ENCODE measurements around the gene GAS2L1.

GAS2L1 gene

DNA sequence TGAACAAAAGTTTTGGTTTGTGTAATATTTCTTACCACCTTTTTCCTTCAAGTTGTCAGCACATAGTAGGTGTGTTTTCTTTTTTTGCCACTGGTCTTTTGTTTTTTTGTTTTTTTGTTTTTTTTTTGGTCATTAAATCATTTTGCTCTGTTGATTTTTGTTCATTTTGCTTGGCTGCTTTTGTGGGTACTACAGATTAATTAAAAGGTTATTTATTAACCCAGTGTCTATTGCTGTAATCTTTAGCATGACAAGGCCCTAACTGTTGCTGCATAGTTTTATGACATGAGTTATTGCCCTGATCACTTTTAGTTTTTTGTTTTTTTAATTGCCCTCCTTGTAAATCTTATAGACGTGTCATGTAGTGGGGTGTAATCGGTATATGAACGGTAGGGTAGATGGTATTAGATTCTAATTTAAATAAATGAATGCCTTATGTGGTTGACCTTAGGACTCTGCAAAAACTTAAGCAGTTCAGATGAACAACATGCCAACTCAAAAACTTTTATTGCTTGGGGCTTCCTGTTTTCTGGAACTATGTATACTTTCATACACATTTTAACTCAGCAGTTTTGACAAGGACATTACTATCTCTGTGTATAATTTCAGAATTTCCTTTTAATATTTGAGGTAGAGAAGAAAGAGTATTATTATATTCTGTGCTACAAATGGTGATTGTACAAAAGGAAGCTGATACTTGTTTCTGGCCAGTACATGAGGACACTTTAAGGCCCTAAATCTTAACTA is 30.5 kb upstream of the GAS2L1 start:
- H3K9me2 ChIP-seq (replicated peaks; ENCODE audit: insufficient read depth, low read length), result no peaks in the 10 kb centered on the region
- peaks cover 89% of the 10 kb centered on the region for H3K79me2 ChIP-seq (ENCODE audit: insufficient read depth, low read length)
- H3K9ac ChIP-seq (ENCODE audit: low read length), result no peak overlapping the region
- H3K4me3 ChIP-seq (ENCODE audit: insufficient read depth, low read length, poor library complexity, severe bottlenecking), result no peak overlapping the region
- H3K27ac ChIP-seq (ENCODE audit: low read depth, low read length), result no peak overlapping the region
- peaks cover 83% of the 10 kb centered on the region for H3K36me3 ChIP-seq (ENCODE audit: low read length)
- peaks cover 81% of the 10 kb centered on the region for H4K20me1 ChIP-seq (ENCODE audit: low read depth, low read length)
- no peak for TF ChIP-seq EZH2phosphoT487 (conservative IDR thresholded peaks at IDR 0.05; ENCODE audit: low read length)
- TF ChIP-seq, protein P1, sequence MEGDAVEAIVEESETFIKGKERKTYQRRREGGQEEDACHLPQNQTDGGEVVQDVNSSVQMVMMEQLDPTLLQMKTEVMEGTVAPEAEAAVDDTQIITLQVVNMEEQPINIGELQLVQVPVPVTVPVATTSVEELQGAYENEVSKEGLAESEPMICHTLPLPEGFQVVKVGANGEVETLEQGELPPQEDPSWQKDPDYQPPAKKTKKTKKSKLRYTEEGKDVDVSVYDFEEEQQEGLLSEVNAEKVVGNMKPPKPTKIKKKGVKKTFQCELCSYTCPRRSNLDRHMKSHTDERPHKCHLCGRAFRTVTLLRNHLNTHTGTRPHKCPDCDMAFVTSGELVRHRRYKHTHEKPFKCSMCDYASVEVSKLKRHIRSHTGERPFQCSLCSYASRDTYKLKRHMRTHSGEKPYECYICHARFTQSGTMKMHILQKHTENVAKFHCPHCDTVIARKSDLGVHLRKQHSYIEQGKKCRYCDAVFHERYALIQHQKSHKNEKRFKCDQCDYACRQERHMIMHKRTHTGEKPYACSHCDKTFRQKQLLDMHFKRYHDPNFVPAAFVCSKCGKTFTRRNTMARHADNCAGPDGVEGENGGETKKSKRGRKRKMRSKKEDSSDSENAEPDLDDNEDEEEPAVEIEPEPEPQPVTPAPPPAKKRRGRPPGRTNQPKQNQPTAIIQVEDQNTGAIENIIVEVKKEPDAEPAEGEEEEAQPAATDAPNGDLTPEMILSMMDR (IDR thresholded peaks at IDR 0.05; ENCODE audit: insufficient read depth, low read length, poor library complexity, severe bottlenecking), result no peak
- H3K9me3 ChIP-seq (ENCODE audit: insufficient read depth, low read length), result no peaks in the 10 kb centered on the region
- H3K4me2 ChIP-seq (ENCODE audit: low read depth, low read length, poor library complexity, severe bottlenecking), result no peak overlapping the region
- no peak overlapping the region for H2AFZ ChIP-seq (ENCODE audit: low read depth, low read length, severe bottlenecking)
- no peaks in the 10 kb centered on the region for H3K27me3 ChIP-seq (ENCODE audit: low read length)
- H3F3A ChIP-seq (ENCODE audit: insufficient read depth), result peaks cover 18% of the 10 kb centered on the region; the same call in 1 of the 2 replicates

DNA sequence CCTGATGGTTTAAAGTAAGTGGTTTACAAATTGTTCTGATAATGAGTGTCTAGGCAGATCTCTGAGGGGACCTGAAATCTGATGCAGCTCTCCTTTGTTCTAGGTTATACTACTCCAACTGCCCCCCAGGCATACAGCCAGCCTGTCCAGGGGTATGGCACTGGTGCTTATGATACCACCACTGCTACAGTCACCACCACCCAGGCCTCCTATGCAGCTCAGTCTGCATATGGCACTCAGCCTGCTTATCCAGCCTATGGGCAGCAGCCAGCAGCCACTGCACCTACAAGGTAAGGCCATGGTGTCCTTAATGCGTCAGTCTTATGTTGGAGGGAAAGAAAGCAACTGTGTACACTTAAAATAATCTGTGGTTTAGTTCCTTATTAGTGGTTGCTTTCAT is 28.5 kb upstream of the GAS2L1 start:
- Histone ChIP-seq H3K4me2 (ENCODE audit: low read depth, low read length, poor library complexity, severe bottlenecking) (no peak overlapping the region), H2AFZ (ENCODE audit: low read depth, low read length, severe bottlenecking) (no peak overlapping the region), H3F3A (ENCODE audit: insufficient read depth) (peaks cover 23% of the 10 kb centered on the region; the same call in 1 of the 2 replicates), H3K9me2 (replicated peaks; ENCODE audit: insufficient read depth, low read length) (no peaks in the 10 kb centered on the region), H3K27me3 (ENCODE audit: low read length) (no peaks in the 10 kb centered on the region), H3K9me3 (ENCODE audit: insufficient read depth, low read length) (no peaks in the 10 kb centered on the region), H4K20me1 (ENCODE audit: low read depth, low read length) (peaks cover 63% of the 10 kb centered on the region), H3K36me3 (ENCODE audit: low read length) (peaks cover 74% of the 10 kb centered on the region), H3K9ac (ENCODE audit: low read length) (no peak overlapping the region), H3K27ac (ENCODE audit: low read depth, low read length) (no peak overlapping the region), H3K79me2 (ENCODE audit: insufficient read depth, low read length) (peaks cover 70% of the 10 kb centered on the region), H3K4me3 (ENCODE audit: insufficient read depth, low read length, poor library complexity, severe bottlenecking) (no peak overlapping the region)
- TF ChIP-seq EZH2phosphoT487 (conservative IDR thresholded peaks at IDR 0.05; ENCODE audit: low read length), result no peak
- TF ChIP-seq, protein P1 (IDR thresholded peaks at IDR 0.05; ENCODE audit: insufficient read depth, low read length, poor library complexity, severe bottlenecking), result no peak

DNA sequence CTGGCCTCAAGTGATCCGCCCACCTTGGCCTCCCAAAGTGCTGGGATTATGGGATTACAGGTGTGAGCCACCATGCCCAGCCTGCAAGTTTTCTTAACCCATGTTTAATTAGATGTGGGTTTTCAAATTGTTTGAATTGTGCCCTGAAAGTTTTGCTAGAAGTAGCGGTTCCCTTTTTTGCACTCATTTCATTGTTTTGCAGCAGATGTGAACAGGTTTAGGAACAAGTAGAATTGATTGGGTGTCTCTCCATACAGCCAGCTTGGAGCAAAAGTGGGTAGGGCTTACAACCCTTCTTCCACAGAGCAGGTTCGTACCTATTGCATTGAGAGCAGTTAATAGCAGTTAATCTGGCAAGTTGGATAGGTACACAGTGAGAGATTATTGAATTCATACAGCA is 22.3 kb upstream of the GAS2L1 start:
- Histone ChIP-seq H3K27ac (ENCODE audit: low read depth, low read length) (no peak overlapping the region), H3K9ac (ENCODE audit: low read length) (no peak overlapping the region), H3K27me3 (ENCODE audit: low read length) (no peaks in the 10 kb centered on the region), H3K4me3 (ENCODE audit: insufficient read depth, low read length, poor library complexity, severe bottlenecking) (no peak overlapping the region), H3K4me2 (ENCODE audit: low read depth, low read length, poor library complexity, severe bottlenecking) (no peak overlapping the region), H3K79me2 (ENCODE audit: insufficient read depth, low read length) (peaks cover 52% of the 10 kb centered on the region), H3K9me2 (replicated peaks; ENCODE audit: insufficient read depth, low read length) (no peaks in the 10 kb centered on the region), H3K9me3 (ENCODE audit: insufficient read depth, low read length) (no peaks in the 10 kb centered on the region), H2AFZ (ENCODE audit: low read depth, low read length, severe bottlenecking) (no peak overlapping the region), H3F3A (ENCODE audit: insufficient read depth) (0 out of 2 replicates have a peak, but pooled peaks cover 5% of the 10 kb centered on the region), H3K36me3 (ENCODE audit: low read length) (peaks cover 60% of the 10 kb centered on the region), H4K20me1 (ENCODE audit: low read depth, low read length) (peaks cover 26% of the 10 kb centered on the region)
- no peak for TF ChIP-seq EZH2phosphoT487 (conservative IDR thresholded peaks at IDR 0.05; ENCODE audit: low read length)
- TF ChIP-seq, protein P1 (IDR thresholded peaks at IDR 0.05; ENCODE audit: insufficient read depth, low read length, poor library complexity, severe bottlenecking), result no peak

Data from SU-DHL-6 (cell line).